ENCODE data around the gene MEGF11. TPM values are rescaled to one million over a fixed set of nuclear protein-coding genes. Genes with fewer than 3 reads are reported as not detected.

The MEGF11 gene
- total RNA-seq, 2 donors from 2014 or later: not detected

DNA sequence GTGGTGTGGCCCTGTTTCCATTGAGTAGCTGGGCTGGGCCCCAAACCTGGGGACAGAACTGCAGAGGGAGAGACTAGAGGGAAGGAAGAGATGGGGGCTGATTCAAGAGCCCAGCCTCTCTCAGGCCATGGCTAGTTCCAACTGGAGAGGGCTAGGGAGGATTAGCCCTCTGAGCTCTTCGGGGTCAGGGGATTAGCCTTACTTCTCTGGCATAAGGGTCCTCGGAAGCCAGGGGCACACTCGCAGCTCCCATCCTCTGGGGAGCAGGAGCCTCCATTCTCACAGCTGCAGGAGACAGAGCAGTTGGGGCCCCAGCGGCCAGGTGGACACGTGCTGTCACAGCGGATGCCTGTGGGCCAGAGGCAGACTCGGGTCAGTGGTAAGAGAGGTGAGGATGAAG is 330.9 kb downstream of the MEGF11 start:
- H3K27me3 ChIP-seq: no peaks in the 10 kb centered on the region
- no peak for TF ChIP-seq CTCF (IDR thresholded peaks at IDR 0.05)
- DNase-seq (ENCODE audit: low spot score): no peak
- H3K27ac ChIP-seq: no peak overlapping the region
- H3K4me3 ChIP-seq: no peak overlapping the region
- H3K36me3 ChIP-seq: no peaks in the 10 kb centered on the region
- no peaks in the 10 kb centered on the region for H3K9me3 ChIP-seq
- H3K4me1 ChIP-seq: no peaks in the 10 kb centered on the region

DNA sequence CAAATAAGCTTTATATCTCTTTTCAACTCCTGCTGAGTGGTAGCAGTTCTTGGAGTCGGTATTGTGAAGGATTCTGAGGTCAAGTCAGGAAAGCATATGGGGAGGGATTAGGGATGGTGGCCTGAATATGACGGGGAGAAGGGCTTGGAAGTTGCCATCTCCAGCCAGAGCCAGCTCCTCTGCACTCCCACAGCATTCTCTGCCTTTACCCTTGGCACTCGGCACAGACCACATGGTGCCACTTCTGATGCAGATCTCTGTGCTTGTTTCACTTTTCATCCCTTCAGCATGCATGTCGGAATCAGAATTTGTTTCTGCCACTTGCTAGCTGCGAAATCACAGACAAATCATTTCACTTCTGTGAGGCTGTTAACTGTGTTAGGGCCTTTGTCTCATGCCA is 331.8 kb downstream of the MEGF11 start:
- H3K27ac ChIP-seq: no peak overlapping the region
- no peak for TF ChIP-seq CTCF (IDR thresholded peaks at IDR 0.05)
- H3K9me3 ChIP-seq: no peaks in the 10 kb centered on the region
- no peaks in the 10 kb centered on the region for H3K27me3 ChIP-seq
- no peaks in the 10 kb centered on the region for H3K36me3 ChIP-seq
- no peak for DNase-seq (ENCODE audit: low spot score)
- no peak overlapping the region for H3K4me3 ChIP-seq
- H3K4me1 ChIP-seq: peaks cover 0 to 7% of the 10 kb centered on the region in 2 donors

GRCh38 chr15:65920825-65921309 is 332.7 kb downstream of the MEGF11 start:
- Histone ChIP-seq H3K9me3 (no peaks in the 10 kb centered on the region), H3K4me1 (peaks cover 0 to 14% of the 10 kb centered on the region in 2 donors), H3K27me3 (no peaks in the 10 kb centered on the region), H3K27ac (no peak overlapping the region), H3K4me3 (no peak overlapping the region), H3K36me3 (no peaks in the 10 kb centered on the region)
- no peak for TF ChIP-seq CTCF (IDR thresholded peaks at IDR 0.05)
- DNase-seq (ENCODE audit: low spot score): no peak

GRCh38 chr15:65920121-65920520 is 333.4 kb downstream of the MEGF11 start:
- no peak for DNase-seq (ENCODE audit: low spot score)
- TF ChIP-seq CTCF (IDR thresholded peaks at IDR 0.05): no peak
- H3K27ac ChIP-seq: no peak overlapping the region
- no peaks in the 10 kb centered on the region for H3K9me3 ChIP-seq
- H3K4me1 ChIP-seq: peaks cover 0 to 14% of the 10 kb centered on the region in 2 donors
- H3K4me3 ChIP-seq: no peak overlapping the region
- H3K27me3 ChIP-seq: no peaks in the 10 kb centered on the region
- H3K36me3 ChIP-seq: no peaks in the 10 kb centered on the region

DNA sequence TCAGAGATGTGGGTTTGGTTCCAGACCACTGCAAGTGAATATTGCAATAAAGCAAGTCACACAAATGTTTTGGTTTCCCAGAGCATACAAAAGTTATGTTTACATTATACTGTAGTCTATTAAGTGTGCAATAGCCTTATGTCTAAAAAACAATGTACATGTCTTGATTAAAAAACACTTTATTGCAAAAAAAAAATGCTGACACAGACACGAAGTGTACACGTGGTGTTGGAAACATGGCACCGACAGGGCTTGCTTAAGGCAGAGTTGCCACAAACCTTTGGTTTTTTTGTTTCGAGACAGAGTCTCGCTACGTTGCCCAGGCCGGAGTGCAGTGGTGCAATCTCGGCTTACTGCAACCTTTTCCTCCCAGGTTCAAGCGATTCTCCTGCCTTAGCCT is 334.2 kb downstream of the MEGF11 start:
- no peaks in the 10 kb centered on the region for H3K27me3 ChIP-seq
- no peak for DNase-seq (ENCODE audit: low spot score)
- H3K36me3 ChIP-seq: no peaks in the 10 kb centered on the region
- no peak for TF ChIP-seq CTCF (IDR thresholded peaks at IDR 0.05)
- H3K9me3 ChIP-seq: no peaks in the 10 kb centered on the region
- no peak overlapping the region for H3K27ac ChIP-seq
- H3K4me3 ChIP-seq: no peak overlapping the region
- peaks cover 0 to 14% of the 10 kb centered on the region in 2 donors for H3K4me1 ChIP-seq

- Histone ChIP-seq H3K27ac (no peak overlapping the region), H3K4me3 (no peak overlapping the region), H3K36me3 (no peaks in the 10 kb centered on the region), H3K27me3 (no peaks in the 10 kb centered on the region), H3K4me1 (peaks cover 0 to 14% of the 10 kb centered on the region in 2 donors), H3K9me3 (no peaks in the 10 kb centered on the region)
- TF ChIP-seq CTCF (IDR thresholded peaks at IDR 0.05): no peak
- no peak for DNase-seq (ENCODE audit: low spot score)
Observed at GRCh38 chr15:65918945-65919344, 334.6 kb downstream of the MEGF11 start.

Measured in right atrium auricular region (tissue), 2 donors.